ENCODE results near the gene EXOC4.

Gene EXOC4

DNA sequence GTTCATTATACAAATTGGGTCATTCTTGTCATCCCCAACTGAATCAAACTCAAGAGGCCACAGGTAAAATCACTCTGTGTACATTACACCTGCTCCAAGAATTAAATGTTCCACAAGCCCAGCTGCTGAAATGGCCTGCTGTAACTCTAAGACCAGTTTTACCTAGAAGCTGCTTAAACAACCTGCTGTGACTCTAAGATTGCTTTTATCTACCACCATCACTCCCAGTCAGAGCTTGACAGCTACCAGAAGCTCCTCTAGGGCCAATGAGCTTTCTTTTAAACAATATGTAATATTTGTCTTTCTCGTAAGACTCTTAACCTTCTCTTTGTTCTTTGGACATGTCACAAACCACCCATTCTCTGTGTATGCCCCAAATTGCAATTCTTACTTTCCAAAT is 732.4 kb downstream of the EXOC4 start (continued):
- TF ChIP-seq, protein P1, sequence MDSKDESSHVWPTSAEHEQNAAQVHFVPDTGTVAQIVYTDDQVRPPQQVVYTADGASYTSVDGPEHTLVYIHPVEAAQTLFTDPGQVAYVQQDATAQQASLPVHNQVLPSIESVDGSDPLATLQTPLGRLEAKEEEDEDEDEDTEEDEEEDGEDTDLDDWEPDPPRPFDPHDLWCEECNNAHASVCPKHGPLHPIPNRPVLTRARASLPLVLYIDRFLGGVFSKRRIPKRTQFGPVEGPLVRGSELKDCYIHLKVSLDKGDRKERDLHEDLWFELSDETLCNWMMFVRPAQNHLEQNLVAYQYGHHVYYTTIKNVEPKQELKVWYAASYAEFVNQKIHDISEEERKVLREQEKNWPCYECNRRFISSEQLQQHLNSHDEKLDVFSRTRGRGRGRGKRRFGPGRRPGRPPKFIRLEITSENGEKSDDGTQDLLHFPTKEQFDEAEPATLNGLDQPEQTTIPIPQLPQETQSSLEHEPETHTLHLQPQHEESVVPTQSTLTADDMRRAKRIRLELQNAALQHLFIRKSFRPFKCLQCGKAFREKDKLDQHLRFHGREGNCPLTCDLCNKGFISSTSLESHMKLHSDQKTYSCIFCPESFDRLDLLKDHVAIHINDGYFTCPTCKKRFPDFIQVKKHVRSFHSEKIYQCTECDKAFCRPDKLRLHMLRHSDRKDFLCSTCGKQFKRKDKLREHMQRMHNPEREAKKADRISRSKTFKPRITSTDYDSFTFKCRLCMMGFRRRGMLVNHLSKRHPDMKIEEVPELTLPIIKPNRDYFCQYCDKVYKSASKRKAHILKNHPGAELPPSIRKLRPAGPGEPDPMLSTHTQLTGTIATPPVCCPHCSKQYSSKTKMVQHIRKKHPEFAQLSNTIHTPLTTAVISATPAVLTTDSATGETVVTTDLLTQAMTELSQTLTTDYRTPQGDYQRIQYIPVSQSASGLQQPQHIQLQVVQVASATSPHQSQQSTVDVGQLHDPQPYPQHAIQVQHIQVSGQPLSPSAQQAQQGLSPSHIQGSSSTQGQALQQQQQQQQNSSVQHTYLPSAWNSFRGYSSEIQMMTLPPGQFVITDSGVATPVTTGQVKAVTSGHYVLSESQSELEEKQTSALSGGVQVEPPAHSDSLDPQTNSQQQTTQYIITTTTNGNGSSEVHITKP (tag by site-specific recombination; IDR thresholded peaks at IDR 0.05), result no peak
- no peak for TF ChIP-seq ZNF514 (tag by site-specific recombination; IDR thresholded peaks at IDR 0.05)
- no peak for TF ChIP-seq ZNF302 (tag by site-specific recombination; IDR thresholded peaks at IDR 0.05; ENCODE audit: low read depth)

DNA sequence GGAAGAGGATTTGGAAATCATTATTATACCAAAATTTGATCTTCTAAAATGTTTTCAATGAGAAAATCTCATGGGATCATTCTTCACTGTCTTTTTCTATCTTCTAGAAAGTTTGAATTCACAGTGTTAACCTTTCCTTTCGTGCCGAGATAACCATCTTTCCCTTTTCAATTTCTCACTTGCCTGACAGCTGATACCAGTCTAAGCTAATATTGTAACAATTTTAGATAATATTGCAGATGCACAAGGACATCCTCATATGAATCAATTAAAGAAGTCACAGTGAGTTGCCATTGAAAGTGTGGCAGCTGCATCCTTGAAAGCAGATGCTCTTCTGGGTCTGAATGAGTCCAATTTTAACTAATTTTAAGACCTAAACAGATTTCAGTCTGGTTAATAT is 734.7 kb downstream of the EXOC4 start:
- CTCF ChIA-PET, result interaction anchor here (1.0 to 1.5 kb wide), 2 partner anchors 118 to 133 kb away, joined by 3 read pairs; no protein-coding TSS in a partner anchor
- Histone ChIP-seq H3K36me3 (ENCODE audit: control insufficient read depth in 2 of 2, insufficient read depth in 1 of 2, low read length in 2 of 2) (no peaks in the 10 kb centered on the region), H3K27ac (ENCODE audit: extremely low read depth, low read depth, low read length) (no peak overlapping the region), H3K9me3 (ENCODE audit: control insufficient read depth, insufficient read depth, low read depth, low read length) (no peaks in the 10 kb centered on the region), H3K4me1 (ENCODE audit: control insufficient read depth, insufficient read depth, low read length) (no peaks in the 10 kb centered on the region), H3K4me3 (ENCODE audit: low read depth, low read length) (no peak overlapping the region)
- TF ChIP-seq, protein P2, sequence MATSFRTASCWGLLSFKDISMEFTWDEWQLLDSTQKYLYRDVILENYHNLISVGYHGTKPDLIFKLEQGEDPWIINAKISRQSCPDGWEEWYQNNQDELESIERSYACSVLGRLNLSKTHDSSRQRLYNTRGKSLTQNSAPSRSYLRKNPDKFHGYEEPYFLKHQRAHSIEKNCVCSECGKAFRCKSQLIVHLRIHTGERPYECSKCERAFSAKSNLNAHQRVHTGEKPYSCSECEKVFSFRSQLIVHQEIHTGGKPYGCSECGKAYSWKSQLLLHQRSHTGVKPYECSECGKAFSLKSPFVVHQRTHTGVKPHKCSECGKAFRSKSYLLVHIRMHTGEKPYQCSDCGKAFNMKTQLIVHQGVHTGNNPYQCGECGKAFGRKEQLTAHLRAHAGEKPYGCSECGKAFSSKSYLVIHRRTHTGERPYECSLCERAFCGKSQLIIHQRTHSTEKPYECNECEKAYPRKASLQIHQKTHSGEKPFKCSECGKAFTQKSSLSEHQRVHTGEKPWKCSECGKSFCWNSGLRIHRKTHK (tag by site-specific recombination; IDR thresholded peaks at IDR 0.05), result no peak
- TF ChIP-seq, protein P3, sequence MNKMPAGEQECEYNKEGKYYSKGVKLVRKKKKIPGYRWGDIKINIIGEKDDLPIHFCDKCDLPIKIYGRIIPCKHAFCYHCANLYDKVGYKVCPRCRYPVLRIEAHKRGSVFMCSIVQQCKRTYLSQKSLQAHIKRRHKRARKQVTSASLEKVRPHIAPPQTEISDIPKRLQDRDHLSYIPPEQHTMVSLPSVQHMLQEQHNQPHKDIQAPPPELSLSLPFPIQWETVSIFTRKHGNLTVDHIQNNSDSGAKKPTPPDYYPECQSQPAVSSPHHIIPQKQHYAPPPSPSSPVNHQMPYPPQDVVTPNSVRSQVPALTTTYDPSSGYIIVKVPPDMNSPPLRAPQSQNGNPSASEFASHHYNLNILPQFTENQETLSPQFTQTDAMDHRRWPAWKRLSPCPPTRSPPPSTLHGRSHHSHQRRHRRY (tag by site-specific recombination; IDR thresholded peaks at IDR 0.05), result no peak
- no peak for TF ChIP-seq SCRT1 (tag by site-specific recombination; IDR thresholded peaks at IDR 0.05; ENCODE audit: borderline replicate concordance)
- TF ChIP-seq YY2 (tag by site-specific recombination; IDR thresholded peaks at IDR 0.05), result no peak
- TF ChIP-seq ZNF138 (tag by site-specific recombination; IDR thresholded peaks at IDR 0.05; ENCODE audit: borderline replicate concordance), result no peak
- no peak for TF ChIP-seq HOXA7 (CRISPR knock-in tag; IDR thresholded peaks at IDR 0.05; ENCODE audit: borderline replicate concordance)
- no peak for TF ChIP-seq ZBTB20 (tag by site-specific recombination; IDR thresholded peaks at IDR 0.05)
- TF ChIP-seq ZNF623 (tag by site-specific recombination; IDR thresholded peaks at IDR 0.05), result no peak
- TF ChIP-seq ZNF155 (tag by site-specific recombination; IDR thresholded peaks at IDR 0.05), result no peak
- POLR2A ChIA-PET, result no interaction called here

- H3K27ac ChIP-seq (ENCODE audit: extremely low read depth, low read depth, low read length), result no peak overlapping the region
- ChIA-PET CTCF (interaction anchor here (0.7 to 1.5 kb wide), 3 partner anchors 10 to 139 kb away, joined by 3 to 5 read pairs (median 3); no protein-coding TSS in a partner anchor), POLR2A (no interaction called here)
- no peaks in the 10 kb centered on the region for H3K4me1 ChIP-seq (ENCODE audit: control insufficient read depth, insufficient read depth, low read length)
- no peak overlapping the region for H3K4me3 ChIP-seq (ENCODE audit: low read depth, low read length)
- H3K9me3 ChIP-seq (ENCODE audit: control insufficient read depth, insufficient read depth, low read depth, low read length), result no peaks in the 10 kb centered on the region
- H3K36me3 ChIP-seq (ENCODE audit: control insufficient read depth in 2 of 2, insufficient read depth in 1 of 2, low read length in 2 of 2), result no peaks in the 10 kb centered on the region
- TF ChIP-seq ZNF654 (tag by site-specific recombination; IDR thresholded peaks at IDR 0.05; ENCODE audit: low read depth) (no peak), ZNF221 (tag by site-specific recombination; IDR thresholded peaks at IDR 0.05; ENCODE audit: borderline replicate concordance) (no peak), ZNF155 (tag by site-specific recombination; IDR thresholded peaks at IDR 0.05) (no peak), ZNF544 (tag by site-specific recombination; IDR thresholded peaks at IDR 0.05) (no peak), ZNF2 (tag by site-specific recombination; IDR thresholded peaks at IDR 0.05) (no peak), BCL11A (tag by site-specific recombination; IDR thresholded peaks at IDR 0.05; ENCODE audit: low read depth) (no peak), CTCF (tag by site-specific recombination; IDR thresholded peaks at IDR 0.05) (no peak), ZNF19 (tag by site-specific recombination; IDR thresholded peaks at IDR 0.05; ENCODE audit: low read depth) (no peak), MYNN (tag by site-specific recombination; IDR thresholded peaks at IDR 0.05; ENCODE audit: borderline replicate concordance) (no peak), SCRT2 (tag by site-specific recombination; IDR thresholded peaks at IDR 0.05) (no peak), ZNF174 (tag by site-specific recombination; IDR thresholded peaks at IDR 0.05) (no peak), ZNF600 (tag by site-specific recombination; IDR thresholded peaks at IDR 0.05) (no peak)
Measured at GRCh38 chr7:133993547-133993946, 740.7 kb downstream of the EXOC4 start.
